ENCODE measurements around the gene ZNF462.

Gene ZNF462

DNA sequence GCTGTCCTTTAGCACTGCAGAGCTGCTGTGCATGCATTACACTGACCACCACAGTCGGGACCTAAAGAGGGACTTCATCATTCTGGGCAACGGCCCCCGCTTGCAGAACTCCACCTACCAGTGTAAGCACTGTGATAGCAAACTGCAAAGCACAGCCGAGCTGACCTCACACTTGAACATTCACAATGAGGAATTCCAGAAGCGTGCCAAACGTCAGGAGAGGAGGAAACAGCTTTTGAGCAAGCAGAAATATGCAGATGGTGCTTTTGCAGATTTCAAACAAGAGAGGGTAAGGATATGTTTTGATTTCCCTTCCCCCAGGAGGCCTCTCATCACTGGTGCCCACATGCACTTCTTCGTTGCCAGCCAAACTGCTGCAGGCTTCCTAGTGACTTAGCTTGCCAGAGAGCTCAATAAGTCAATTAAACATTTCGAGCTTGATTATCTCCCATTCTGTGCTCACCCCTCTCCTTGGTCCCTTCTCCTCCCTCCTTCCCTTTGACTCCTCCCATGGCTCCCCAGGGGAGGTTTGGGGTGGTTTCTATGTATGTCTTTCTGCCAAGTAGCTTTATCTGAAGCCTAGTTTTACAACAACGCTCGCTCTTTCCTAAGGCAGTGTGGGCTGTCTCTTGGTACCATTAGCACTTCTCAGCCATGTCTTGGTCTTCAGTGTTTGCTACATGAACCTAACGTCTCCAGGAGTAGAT, 66.7 kb downstream of the ZNF462 start:
- no peak for DNase-seq

DNA sequence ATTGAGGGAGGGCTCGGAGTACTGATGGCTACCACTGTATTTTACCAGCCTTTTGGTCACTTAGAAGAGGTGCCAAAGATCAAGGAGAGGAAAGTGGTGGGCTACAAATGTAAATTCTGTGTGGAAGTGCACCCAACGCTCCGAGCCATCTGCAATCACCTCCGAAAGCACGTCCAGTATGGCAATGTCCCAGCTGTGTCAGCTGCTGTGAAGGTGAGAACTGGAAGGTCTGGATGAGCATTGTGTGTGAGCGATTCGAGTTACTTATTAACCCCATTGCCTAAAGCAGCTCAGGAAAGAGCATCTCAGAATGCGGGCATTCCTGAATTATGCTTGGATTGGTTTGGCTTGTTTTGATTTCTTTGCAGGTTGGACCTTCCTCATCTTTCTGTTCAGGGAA, 67.5 kb downstream of the ZNF462 start:
- DNase-seq = no peak

DNA sequence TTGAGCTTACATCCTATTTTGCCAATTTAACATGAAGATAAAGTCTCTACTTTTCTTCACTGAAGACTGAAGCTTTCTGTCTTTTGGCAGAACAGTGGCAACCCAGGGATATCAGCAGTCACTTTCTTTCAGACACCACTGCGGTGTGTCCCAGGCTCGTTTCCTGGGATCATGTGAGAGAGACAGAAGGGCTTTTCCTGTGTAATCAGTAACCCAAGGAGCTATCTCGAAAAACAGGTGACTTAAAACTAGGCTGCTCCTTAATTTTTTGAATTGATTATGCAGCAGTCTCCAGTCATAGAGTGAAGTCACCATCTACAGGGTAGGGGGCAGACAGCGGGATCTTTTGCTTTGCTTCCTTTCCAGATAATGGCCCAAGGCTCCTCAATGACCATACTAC, 68.5 kb downstream of the ZNF462 start:
- DNase-seq = no peak

DNA sequence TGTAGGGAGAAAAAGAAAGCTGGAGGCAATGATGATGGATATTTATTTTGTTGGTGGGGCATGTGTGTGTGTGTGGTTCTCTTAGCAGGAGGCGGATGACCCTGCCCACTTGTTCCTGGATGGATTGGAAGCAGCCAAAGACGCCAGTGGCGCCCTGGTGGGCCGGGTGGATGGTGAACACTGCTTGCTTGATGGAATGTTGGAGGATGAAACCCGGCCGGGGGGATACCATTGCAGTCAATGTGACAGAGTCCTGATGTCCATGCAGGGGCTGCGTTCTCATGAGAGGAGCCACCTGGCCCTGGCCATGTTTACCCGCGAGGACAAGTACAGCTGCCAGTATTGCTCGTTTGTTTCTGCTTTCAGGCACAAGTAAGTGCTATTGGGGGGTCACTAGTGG, 69.2 kb downstream of the ZNF462 start:
- DNase-seq = no peak

DNA sequence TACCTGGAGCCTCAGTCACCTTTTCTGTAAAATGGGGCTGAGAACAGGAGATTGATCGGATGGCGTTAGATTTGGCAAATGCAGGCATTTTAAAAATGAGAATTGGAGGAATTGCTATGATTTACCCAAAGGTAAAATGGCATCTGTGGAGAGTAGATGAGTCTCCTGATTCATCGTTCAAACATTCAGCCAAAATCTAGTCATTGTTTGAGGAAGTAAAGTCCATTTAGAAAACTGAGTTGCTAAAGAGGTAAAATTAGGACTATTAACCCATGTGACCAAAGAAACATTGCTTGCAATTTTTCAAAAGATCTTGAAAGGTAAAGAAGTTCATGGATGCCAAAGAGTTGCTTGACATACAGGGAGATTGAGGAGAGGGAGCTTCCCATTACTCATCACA, 69.7 kb downstream of the ZNF462 start:
- no peak for DNase-seq

DNA sequence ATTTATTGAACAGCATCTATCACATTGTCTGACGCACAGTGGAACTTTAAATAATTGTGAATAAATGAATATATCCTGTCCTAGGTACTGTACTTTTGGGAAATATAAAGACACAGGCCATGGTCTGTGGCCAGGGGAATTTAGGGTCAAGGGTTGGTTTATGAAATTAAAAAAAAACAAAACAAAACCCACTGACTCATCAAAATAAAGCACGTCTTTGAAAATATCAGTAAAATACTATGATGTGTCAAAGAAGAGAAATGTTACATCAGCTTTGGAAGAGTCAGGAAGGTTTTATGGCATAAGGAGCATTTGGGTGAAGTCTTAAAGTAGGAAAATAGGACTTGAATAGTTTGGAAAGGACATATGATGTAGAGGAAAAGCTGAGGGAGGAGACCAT, 70.5 kb downstream of the ZNF462 start:
- no peak for DNase-seq

DNA sequence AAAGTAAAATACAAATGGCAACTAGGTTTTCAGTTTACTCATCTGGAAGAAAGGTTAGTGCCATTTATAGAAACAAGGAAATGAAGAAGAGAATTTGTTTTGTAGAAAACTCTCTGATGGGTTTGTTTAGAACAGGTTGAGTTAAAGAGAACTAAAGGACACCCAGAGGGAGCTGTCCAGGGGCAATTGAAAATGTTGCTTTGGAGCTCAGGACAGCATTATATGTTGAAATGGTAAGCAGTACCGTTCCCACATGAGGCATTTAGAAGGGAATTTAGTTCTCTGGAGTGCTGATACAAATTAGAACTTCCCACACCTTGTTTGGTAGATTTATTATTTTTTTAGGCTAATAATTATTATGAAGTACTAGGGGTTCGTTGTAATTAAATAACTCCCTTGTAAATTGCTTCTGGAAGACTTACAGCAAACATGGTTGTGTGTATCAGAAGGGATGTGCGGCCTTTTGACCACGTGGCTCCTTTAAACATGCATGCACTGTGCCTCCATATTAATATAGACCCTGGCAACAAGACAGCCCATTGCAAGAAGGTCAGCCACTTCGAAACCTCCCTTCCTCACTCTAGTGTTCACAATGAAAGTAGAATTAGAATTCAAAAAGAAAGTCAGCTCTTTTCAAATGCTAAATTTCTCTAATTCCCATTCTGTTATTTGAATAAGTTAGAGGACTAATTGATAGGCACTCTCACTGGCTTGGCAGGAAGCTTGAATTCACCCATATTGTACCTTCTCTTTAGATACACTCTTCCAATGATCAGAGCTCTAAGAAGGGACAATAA, 71.7 kb downstream of the ZNF462 start:
- no peak for DNase-seq

DNA sequence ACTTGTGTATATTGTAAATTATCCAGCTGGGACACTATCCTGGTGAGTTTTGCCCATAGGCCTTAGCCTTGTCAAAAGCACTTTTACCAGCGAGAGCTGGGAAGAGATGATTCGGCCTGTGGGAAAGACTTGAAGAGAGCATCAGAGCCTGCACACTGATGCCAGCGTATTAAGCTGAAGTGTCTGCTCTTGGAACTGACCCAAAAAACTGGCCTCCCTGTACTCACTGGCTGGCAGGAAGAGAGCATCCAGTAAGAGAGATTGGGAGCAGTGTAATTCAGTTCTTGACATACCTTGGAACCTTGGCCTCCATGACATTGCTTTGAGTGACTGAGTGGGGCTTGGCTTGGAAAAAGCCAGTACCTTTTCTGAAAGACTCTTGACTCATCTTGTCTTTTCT, 73.7 kb downstream of the ZNF462 start:
- no peak for DNase-seq

DNA sequence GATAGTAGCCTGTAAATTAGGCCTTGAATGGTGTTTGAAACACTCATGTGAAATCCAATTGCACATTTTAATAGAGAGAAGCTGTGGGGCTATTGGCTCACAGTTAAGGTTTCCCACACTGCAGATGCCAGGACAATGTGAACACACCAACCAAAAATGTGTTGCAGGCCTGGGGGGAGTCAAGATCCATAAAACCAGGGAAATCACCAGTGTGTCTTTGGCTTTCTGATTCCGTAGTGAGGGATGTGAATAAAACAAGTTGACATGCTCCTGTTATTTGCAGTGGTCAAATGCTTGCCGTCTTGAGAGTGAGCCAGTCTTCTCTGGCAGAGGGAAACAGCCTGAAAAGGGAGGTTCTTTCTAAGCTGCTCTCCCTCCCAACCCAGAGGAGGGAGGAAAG, 79.0 kb downstream of the ZNF462 start:
- DNase-seq = no peak

DNA sequence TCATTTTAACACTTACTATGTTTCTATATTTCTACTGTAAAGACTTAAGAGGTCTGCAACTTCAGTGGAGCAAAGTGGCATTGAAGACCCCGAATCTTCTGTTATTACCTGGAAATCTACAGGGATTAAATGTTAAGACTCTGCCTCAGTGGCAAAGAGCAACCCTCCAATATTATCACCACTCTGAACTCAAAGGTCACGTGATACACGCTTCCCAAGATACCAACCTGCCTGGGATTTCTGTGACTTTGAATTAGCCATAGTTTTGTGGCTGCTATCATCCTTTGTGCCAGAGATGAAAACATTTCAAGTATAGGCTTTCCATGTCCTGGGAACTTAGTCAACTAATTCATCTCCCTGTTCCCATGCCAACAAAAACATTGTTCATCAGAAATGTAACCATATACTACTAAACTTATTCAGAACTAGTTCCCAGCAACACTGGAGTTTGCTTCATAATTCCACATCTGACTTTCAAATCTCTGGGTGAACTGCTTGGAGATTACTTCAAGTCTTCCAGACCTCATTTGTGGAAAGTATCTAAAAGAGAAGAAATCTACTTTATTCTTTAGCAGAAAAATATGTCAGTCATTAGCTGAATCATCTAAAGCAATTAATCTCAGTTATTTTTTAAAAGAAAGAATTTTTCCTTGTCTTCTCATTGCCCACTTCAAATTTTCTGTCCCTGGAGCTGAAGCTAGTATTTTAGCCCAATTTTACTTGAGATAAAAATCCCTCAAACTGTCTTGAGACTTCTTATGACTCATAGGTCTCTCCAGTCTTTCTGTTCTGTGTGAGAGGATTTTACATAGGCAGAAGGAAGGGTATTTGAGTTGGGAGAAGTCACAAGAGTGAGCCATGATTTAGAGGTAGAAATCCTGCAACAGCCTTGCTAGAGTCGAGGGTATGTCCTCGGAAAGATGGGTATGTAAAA, 83.0 kb downstream of the ZNF462 start:
- no peak for DNase-seq

DNA sequence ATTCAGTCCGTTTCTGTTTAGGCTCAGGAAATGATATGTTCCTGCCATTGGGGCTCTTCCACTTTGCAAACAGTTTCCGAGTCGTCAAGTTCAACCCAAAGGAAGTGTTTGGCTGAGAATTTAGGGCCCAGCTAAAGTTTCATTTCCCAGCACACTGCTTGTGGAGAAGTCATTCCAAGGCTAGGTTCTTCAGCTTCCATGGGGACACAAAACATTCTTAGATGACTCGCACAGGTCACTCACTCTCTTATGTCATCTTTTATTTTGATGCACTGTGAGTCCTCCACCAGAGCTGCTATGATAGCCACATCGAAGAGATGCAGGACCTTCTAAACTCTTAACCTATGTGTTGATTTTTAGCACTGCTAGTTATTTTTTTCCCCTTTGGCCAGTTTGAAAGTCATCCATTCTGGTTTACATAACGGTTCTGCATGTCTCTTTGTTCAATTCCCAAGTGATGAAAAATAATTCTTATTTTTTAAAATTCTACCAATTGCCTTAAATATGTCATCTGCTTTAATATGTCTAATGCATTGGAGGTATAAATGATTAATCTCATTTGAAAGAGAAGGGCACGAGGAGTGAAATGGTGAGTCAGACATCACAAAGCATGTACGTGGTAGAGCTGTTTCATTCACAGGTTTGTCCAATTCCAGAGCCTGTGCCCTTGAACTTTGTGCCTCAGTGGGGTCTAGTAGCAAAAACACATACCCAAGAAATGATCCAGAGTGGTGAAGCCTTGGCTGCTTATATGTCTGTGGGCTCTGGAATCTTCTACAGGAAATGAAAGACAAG, 84.3 kb downstream of the ZNF462 start:
- no peak for DNase-seq

DNA sequence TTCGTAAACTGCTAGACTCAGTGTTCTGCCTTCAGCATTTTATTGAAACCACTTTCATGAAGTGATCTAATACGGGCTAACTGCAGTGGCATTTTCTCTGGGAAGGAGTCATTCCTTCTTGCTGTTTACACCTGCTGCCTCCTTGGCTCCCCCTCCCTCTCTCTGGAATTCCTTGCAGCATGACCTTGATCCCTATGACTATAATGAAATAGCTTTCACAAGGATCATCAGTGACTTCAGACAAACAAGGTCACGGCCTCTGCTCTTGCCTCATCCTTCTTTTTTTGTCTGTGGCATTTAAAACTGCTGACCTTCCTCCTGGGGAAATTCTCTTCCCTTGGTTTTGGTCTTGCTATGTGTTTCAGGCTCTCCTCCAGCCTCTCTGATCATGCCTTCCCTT, 90.2 kb downstream of the ZNF462 start:
- peak; percentile 37 for DNase-seq

DNA sequence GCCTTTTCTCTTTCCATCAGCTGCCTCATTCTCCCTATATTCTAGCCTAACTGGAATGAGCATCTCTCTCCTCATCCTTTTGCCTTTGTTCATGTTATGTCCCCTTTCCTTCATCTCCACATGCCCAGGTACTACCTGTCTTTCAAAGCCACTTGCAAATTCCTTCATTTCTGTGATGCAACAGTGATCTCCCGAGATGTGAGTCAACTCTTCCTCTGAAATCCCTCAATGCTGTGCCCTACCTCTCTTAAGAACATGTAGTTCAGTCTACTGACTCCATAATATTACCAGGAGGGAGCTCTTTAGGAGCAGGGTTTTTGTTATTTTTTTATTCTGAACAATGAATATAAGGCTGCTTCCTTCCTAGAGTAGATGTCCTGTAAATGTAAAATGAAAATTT, 91.6 kb downstream of the ZNF462 start:
- DNase-seq = no peak

DNA sequence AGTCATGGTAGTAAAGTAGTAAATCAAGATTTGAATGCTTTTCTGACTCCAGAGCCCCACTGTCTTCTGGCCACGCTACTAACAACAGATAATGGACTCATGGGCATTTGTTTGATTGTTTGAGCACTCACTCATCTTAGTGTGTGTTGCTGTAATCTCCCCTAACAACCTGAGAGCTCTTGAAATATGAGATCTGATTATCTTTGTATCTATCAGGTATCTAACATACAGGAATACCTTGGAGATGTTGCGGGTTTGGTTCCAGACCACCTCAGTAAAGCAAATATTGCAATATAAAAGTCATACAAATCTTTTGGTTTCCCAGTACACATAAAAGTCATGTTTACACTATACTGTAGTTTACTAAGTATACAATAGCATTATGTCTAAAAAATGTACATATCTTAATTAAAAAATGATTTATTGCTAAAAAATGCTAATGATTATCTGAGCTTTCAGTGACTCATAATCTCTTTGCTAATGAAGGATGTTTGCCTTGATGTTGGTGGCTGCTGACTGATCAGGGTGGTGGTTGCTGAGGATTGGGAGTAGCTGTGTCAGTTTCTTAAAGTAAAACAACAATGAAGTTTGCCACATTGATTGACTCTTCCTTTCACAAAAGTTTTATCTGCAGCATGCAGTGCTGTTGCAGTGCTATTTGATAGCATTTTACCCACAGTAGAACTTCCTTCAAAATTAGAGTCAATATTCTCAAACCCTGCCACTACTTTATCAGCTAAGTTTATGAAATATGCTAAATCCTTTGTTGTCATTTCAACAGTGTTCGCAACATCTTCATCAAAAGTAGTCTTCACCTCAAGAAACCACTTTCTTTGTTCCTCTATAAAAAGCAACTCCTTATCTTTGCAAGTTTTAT, 92.2 kb downstream of the ZNF462 start:
- DNase-seq = no peak

DNA sequence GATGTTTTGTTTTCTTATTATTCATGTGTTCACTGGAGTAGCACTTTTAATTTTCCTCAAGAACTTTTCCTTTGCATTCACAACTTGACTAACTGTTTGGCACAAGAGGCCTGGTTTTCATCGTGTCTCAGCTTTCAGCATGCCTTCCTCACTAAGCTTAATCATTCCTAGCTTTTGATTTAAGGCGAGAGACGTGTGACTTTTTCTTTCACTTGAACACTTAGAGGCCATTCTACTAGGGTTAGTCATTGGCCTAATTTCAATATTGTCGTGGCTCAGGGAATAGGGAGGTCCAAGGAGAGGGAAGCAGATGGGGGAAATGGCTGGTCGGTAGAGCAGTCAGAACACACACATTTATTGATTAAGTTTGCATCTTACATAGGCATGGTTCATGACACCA, 94.0 kb downstream of the ZNF462 start:
- no peak for DNase-seq

DNA sequence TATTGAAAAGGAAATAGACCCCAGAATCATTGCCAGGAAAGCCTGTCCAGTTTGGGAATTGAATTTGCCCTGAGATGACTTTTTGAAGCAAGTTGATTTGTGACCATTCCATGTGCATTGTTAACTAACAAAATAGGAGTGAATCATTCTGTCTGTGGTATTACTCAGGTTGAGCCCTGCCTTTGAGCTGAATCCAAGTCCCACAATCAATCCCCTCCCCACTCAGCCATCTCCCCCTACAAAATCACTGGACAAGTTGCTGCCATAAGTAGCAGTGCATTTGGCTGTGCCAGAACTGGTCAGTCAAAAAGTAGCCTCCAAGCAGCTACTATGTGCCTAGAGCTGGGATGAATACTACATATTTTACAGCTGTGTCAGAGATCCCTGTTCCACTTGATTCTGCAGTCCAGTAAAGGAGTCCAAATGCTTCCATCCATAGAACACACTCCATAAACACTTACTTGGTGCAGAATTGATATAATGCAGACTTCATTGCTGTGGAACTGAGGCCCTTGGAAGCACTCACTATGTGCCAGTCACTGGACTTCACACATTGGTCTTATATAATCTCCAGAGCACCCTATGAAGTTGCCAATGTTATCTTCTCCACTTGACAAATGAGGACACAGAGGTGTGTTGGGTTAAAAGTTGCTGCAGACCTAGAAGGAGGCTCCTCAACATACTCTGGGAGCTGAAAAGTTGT, 96.1 kb downstream of the ZNF462 start:
- no peak for DNase-seq

DNA sequence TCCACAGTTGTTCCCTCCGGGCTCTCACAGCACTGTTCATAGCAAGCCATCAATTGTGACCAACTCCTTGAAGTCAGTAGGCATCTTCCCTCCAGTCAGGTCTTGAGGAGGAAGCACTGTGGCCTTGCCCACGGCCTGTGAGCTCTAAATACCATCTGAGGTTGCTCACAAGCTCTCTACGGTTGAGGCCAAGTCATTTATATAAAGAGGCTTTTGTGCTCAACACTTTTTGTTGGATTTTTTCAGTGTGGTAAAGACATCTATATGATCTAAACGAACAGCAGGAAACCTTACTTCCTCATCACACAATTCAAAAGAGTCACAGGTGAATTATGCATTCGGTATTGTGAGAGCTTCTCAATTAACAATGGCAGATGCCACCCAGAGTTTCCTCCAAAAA, 97.3 kb downstream of the ZNF462 start:
- no peak for DNase-seq

DNA sequence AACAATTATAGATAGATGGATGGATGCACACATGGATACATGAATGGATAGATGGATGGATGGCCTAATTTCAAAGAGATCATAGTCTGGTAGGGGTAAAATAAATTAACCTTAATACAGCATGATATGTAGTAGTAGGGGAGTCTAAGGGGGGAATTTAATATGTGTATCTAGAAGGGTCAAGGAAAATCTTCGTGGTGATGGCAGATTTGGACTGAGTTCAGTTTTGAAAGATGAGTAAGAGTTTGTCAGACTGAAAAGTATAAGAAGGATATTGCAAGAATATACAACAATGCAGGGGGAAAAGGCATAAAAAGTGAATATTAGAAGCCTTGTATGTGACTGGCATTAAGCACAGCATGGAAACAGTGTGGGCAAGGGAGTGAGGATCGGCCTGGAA, 98.7 kb downstream of the ZNF462 start:
- DNase-seq = no peak

DNA sequence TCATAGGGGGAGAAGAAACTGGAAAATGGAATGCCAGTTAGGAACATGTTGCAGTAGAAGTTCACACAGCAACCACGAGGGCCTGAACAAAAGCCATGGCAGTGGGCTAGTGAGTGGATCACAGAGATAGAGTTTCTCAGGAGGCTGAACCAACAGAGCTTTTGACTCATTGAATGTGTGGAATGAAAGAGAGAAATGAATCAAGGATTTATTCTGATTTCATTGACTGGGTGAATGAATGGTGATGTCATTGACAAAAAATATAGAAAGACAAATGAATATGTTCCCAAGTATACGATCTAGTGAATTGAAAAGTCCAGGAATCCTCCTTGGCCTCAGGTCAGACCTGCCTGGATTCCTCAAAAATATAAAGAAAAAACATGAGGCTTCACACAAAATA, 99.2 kb downstream of the ZNF462 start:
- no peak for DNase-seq

DNA sequence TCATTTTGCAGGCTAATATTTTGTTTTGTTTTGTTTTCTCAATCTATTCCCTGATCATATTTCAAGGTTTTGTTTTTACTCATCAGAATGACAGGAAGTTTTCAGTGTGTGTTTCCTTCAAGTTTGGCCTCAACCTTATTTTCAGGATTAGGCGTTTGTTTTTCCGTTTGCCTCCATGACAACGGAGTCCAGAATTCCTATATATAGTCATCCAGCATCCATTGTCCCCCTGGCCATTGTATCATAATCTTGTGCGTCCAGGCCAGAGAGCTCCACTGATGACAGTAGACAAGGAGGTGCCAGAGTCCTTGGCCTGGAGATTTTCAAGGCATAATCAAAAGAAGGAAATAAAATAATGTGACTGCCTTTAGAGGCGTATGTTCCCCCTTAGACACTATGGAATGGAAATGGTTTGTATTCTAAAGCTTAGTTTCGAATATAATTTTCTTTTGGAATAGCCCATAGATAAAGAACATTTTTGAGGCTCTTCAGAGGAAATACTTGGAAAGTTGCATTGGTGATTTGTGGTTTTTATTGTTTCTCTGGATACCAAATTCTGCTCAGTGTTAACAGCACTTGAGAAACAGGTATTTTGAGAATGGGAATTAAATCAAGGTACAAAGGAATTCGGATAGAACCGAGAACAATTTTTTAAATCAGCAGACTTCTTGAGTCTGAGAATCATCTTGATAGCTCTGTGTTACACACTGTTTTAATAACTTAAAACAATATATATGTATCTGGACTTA, 99.8 kb downstream of the ZNF462 start:
- DNase-seq = no peak

Measured in T1000 (cell line).